Measurements from ENCODE around the gene GDF10. TPM values are rescaled to one million over a fixed set of nuclear protein-coding genes. Genes with fewer than 3 reads are reported as not detected.

Gene GDF10
- total RNA-seq, 4 donors from 2014 or later, result 0.23 to 3.9 (median 1.0) TPM

GRCh38 chr10:47264797-47265281 lies 35.2 kb upstream of the GDF10 start:
- no peak overlapping the region for H3K4me3 ChIP-seq (ENCODE audit: low read depth, poor library complexity, severe bottlenecking)
- no peak for DNase-seq (ENCODE audit: low spot score in 2 of 2)
- WGBS, 2 donors, result 80 to 85% methylated on average over 7 of the region's 7 CpGs
- intact Hi-C loops (cut with DNase I; ENCODE audit: low total_unique reads), result no loop called here
- no peak for TF ChIP-seq POLR2A (IDR thresholded peaks at IDR 0.05)
- TF ChIP-seq CTCF (IDR thresholded peaks at IDR 0.05), result no peak

- WGBS, 2 donors, result 85 to 92% methylated on average over 5 of the region's 5 CpGs
- intact Hi-C loops (cut with DNase I; ENCODE audit: low total_unique reads), result no loop called here
- peak in 1 of 2 donors; percentile 83 for DNase-seq (ENCODE audit: low spot score in 2 of 2)
- no peak overlapping the region for H3K4me3 ChIP-seq (ENCODE audit: low read depth, poor library complexity, severe bottlenecking)
- TF ChIP-seq POLR2A (IDR thresholded peaks at IDR 0.05), result no peak
- TF ChIP-seq CTCF (IDR thresholded peaks at IDR 0.05), result no peak
Measured at GRCh38 chr10:47266602-47267001, 33.4 kb upstream of the GDF10 start.

GRCh38 chr10:47268696-47269095 lies 31.3 kb upstream of the GDF10 start:
- TF ChIP-seq POLR2A (IDR thresholded peaks at IDR 0.05) (no peak), CTCF (IDR thresholded peaks at IDR 0.05) (no peak)
- intact Hi-C loops (cut with DNase I; ENCODE audit: low total_unique reads), result no loop called here
- no peak for DNase-seq (ENCODE audit: low spot score in 2 of 2)
- no peak overlapping the region for H3K4me3 ChIP-seq (ENCODE audit: low read depth, poor library complexity, severe bottlenecking)
- WGBS, 2 donors, result 91 to 93% methylated on average over 9 of the region's 9 CpGs

GRCh38 chr10:47269294-47269693 lies 30.7 kb upstream of the GDF10 start:
- DNase-seq (ENCODE audit: low spot score in 2 of 2), result no peak
- WGBS, 2 donors, result 58 to 67% methylated on average over 5 of the region's 5 CpGs

GRCh38 chr10:47276071-47276470 lies 23.9 kb upstream of the GDF10 start:
- no peak overlapping the region for H3K4me3 ChIP-seq (ENCODE audit: low read depth, poor library complexity, severe bottlenecking)
- TF ChIP-seq CTCF (IDR thresholded peaks at IDR 0.05), result no peak
- TF ChIP-seq POLR2A (IDR thresholded peaks at IDR 0.05), result no peak
- WGBS, 2 donors, result 83 to 100% methylated on average over 2 of the region's 2 CpGs
- intact Hi-C loops (cut with DNase I; ENCODE audit: low total_unique reads), result no loop called here
- peak in 1 of 2 donors; percentile 39 for DNase-seq (ENCODE audit: low spot score in 2 of 2)

More at GRCh38 chr10:47269294-47269693, 30.7 kb upstream of the GDF10 start:
- intact Hi-C loops (cut with DNase I; ENCODE audit: low total_unique reads), result no loop called here
- no peak overlapping the region for H3K4me3 ChIP-seq (ENCODE audit: low read depth, poor library complexity, severe bottlenecking)
- no peak for TF ChIP-seq CTCF (IDR thresholded peaks at IDR 0.05)
- TF ChIP-seq POLR2A (IDR thresholded peaks at IDR 0.05), result no peak

All from lower leg skin (tissue), 4 donors.